HepG2 (cell line): ENCODE measurements around the gene PRMT7. TPM values are rescaled to one million over a fixed set of nuclear protein-coding genes. Genes with fewer than 3 reads are reported as not detected.
A peak's percentile ranks its signal among the peaks of the same experiment; 100 is the strongest.

Source experiments
- EEA1 ChIP-seq: sonication (generic); formaldehyde crosslinking; IDR thresholded peaks from 2 replicates; pipeline ENCODE4 v1.5.1; 2020; ENCODE audit warnings: mild to moderate bottlenecking, missing genetic modification reagents, borderline replicate concordance
- ESRRA ChIP-seq: sonication (generic); formaldehyde crosslinking; IDR thresholded peaks from 2 replicates; pipeline ENCODE4 v1.5.1; 2020; ENCODE audit warnings: mild to moderate bottlenecking, low read depth, missing genetic modification reagents
- ETV6 ChIP-seq: sonication (generic); formaldehyde crosslinking; conservative IDR thresholded peaks from 2 replicates; pipeline ENCODE4 v1.4.0; 2020; ENCODE audit warnings: missing genetic modification reagents
- FOXO4 ChIP-seq: sonication (generic); formaldehyde crosslinking; conservative IDR thresholded peaks from 2 replicates; pipeline ENCODE4 v1.8.1; 2023; ENCODE audit warnings: missing genetic modification reagents
- IRX3 ChIP-seq: sonication (generic); formaldehyde crosslinking; IDR thresholded peaks from 2 replicates; pipeline ENCODE4 v1.8.1; 2023; ENCODE audit warnings: mild to moderate bottlenecking, low read depth, missing genetic modification reagents, borderline replicate concordance
- KIAA2018 ChIP-seq: sonication (generic); formaldehyde crosslinking; IDR thresholded peaks from 2 replicates; pipeline ENCODE4 v1.5.0; 2020; ENCODE audit warnings: mild to moderate bottlenecking, missing genetic modification reagents, borderline replicate concordance
- MIER2 ChIP-seq: IDR thresholded peaks from 2 replicates; pipeline ENCODE4 v1.6.1; 2016; ENCODE audit warnings: missing biosample characterization, missing genetic modification reagents
- MLXIP ChIP-seq: sonication (generic); formaldehyde crosslinking; IDR thresholded peaks from 2 replicates; pipeline ENCODE4 v1.9.0; 2021; ENCODE audit warnings: missing genetic modification reagents, borderline replicate concordance
- NFE2L1 ChIP-seq: sonication (generic); formaldehyde crosslinking; IDR thresholded peaks from 2 replicates; pipeline ENCODE4 v1.4.0; 2020; ENCODE audit warnings: missing genetic modification reagents, mild to moderate bottlenecking, borderline replicate concordance
- POGZ ChIP-seq: sonication (generic); formaldehyde crosslinking; IDR thresholded peaks from 2 replicates; pipeline ENCODE4 v1.4.0; 2020; ENCODE audit warnings: mild to moderate bottlenecking, missing genetic modification reagents
- TAF1 ChIP-seq: sonication (generic); formaldehyde crosslinking; IDR thresholded peaks from 2 replicates; pipeline ENCODE4 v1.4.0; 2020; ENCODE audit warnings: missing genetic modification reagents
- ZNF260 ChIP-seq: sonication (generic); formaldehyde crosslinking; IDR thresholded peaks from 2 replicates; pipeline ENCODE4 v1.4.0; 2020; ENCODE audit warnings: missing genetic modification reagents, low read depth, mild to moderate bottlenecking, borderline replicate concordance
- ZNF30 ChIP-seq: sonication (generic); formaldehyde crosslinking; IDR thresholded peaks from 2 replicates; pipeline ENCODE4 v1.5.0; 2020; ENCODE audit warnings: mild to moderate bottlenecking, missing genetic modification reagents
- ZNF484 ChIP-seq: sonication (generic); formaldehyde crosslinking; IDR thresholded peaks from 2 replicates; pipeline ENCODE4 v1.5.1; 2020; ENCODE audit warnings: mild to moderate bottlenecking, low read depth, missing genetic modification reagents, borderline replicate concordance
- ZNF740 ChIP-seq: sonication (generic); formaldehyde crosslinking; IDR thresholded peaks from 2 replicates; pipeline ENCODE4 v1.4.0; 2020; ENCODE audit warnings: missing genetic modification reagents
- polyA plus RNA-seq, 8 experiments: library from polyadenylated mRNA; depleted of rRNA in 3 of 8; stranded (reverse) in 7 of 8; unstranded in 1 of 8; fragments of >200 nt; fragmentation: Illumina TruSeq in 4 of 8; extraction: Trizol in 4 of 8; gene quantifications; 2 replicates each; pipeline versions ENCODE4 v1.2.1 to v1.2.3, GENCODE V29; 2011 to 2016; ENCODE audit warnings: low read depth in 4 of 8, missing spikeins in 1 of 8, mixed read lengths in 1 of 8; ENCODE audit not compliant: insufficient read depth in 1 of 8
- total RNA-seq, 5 experiments: library from RNA; depleted of rRNA; stranded (reverse); fragments of >200 nt; fragmentation: Illumina TruSeq; extraction: Trizol; gene quantifications; 2 replicates each; pipeline ENCODE4 v1.2.3, GENCODE V29; 2016; ENCODE audit warnings: low read depth in 1 of 5

Gene PRMT7
- total and polyA plus RNA-seq, 2 of the 13 experiments (the other 11 are each of a cell fraction or from before 2014, with no cell fraction given): 47.5 to 55.0 TPM

GRCh38 chr16:68265078-68265920 is 45.5 kb upstream of the PRMT7 start (continued):
- TF ChIP-seq ZNF740 (CRISPR knock-in tag) (no peak), POGZ (peak; percentile 66), ESRRA (CRISPR knock-in tag) (no peak), EEA1 (CRISPR knock-in tag) (no peak), ZNF260 (CRISPR knock-in tag) (no peak; the same call in 1 of the 2 replicates), ZNF30 (CRISPR knock-in tag) (no peak), MIER2 (CRISPR knock-in tag) (no peak; the same call in 1 of the 2 replicates), TAF1 (CRISPR knock-in tag) (peak; percentile 42; the same call in 1 of the 2 replicates), IRX3 (no peak), FOXO4 (CRISPR knock-in tag) (0 out of 2 replicates have a peak, but pooled peaks have one; percentile 67), ETV6 (CRISPR knock-in tag) (0 out of 2 replicates have a peak, but pooled peaks have one; percentile 17), ZNF484 (0 out of 2 replicates have a peak, but pooled peaks have one; percentile 9), MLXIP (CRISPR knock-in tag) (no peak), KIAA2018 (CRISPR knock-in tag) (no peak), NFE2L1 (CRISPR knock-in tag) (no peak)
